NCI-H82 (cell line): ENCODE measurements around the gene P2RY2.

Experiments used
- DNase-seq: peaks from one replicate; lab custom pipeline; 2025; lab: John Stamatoyannopoulos, UW

The P2RY2 gene

DNA sequence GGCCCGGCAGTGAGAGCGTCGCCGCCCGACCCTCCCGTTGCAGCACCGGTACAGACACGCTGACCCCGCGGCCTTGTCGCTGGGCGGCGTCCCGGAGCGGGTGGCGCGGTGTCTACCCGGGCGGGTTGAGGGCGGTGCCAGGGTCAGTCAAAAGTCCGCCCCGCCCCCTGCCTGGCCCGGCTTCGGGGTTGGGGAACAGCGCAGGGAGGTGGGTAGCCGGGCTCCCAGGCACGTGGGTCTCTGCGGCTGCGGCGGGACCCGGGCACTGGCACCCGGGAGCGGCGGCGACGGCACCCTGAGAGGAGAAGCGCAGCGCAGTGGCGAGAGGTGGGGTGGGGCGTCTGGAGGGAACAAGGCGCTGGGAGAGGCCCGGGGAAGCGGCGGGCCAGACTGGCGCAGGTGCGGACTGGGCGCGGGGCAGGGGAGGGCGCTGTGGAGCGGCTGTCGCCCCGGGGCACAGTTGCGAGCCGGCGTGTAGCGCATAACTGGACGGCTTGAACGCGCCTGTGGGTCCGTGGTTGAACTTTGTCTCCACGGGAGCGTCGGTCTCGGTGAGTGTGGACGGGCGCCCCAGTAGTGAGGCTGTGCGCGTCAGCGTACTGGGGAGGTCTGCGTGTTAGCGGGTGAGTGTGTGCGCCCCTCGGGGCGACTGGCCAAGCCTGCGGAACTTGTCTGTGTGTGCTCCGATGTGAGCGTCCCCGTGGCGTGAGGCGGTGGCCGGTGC is at the start of gene P2RY2:
Gene P2RY2 (plus strand): TSS at position 176 of the 724 bp plus-strand sequence. CDS start 15,879 bp downstream, outside the sequence.
- peak; percentile 69 for DNase-seq

DNA sequence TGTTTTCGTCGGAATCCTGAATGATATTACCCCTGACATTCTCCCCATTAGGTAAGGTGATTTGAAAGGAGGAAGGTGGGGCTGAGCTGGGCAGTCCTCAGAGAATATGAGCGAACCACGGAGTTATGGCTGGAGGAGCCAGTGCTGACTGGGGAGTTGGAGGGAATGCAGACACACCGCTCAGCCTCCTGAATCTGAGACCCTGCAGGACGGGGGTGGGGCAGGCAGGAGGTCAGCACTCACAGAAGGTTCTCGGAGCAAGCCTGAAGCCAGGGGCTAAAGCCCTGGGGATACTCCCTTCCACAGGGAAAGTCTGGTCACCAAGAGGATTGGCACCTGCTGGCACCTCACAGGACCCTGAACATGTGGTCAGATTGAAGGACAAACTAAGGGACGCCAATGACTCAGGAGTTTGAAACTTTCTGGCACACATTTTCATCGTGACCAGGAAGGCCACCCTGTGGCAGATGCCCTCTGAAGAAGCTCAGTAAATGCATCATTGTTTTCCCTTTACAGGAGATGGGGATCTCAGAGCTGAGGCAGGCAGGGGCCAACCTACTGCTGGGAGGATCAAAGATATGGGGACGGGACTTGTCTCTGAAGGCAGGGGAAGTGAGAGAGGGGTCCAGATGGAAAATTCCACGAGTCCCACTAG is 49.0 kb upstream of the P2RY2 start:
- no peak for DNase-seq

DNA sequence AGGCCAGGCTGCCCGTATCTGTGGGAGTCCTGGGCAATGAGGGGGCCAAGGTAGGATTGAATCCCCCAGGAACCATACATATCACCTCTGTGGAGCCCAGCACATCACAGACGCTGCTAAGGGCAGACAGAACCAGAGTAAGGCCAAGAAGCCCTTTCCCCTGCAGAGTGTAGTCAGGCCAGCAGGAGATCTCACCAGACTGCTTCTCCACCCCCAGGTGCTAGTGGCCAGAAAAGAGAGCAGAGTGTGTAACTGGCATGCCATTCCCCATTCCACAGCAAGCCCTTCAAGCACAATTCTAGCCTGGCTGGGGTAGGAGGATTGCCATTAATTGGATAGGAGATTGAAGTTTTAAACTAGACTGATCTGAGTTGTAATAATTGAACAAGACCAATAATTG is 47.9 kb upstream of the P2RY2 start:
- peak; percentile 4 for DNase-seq

DNA sequence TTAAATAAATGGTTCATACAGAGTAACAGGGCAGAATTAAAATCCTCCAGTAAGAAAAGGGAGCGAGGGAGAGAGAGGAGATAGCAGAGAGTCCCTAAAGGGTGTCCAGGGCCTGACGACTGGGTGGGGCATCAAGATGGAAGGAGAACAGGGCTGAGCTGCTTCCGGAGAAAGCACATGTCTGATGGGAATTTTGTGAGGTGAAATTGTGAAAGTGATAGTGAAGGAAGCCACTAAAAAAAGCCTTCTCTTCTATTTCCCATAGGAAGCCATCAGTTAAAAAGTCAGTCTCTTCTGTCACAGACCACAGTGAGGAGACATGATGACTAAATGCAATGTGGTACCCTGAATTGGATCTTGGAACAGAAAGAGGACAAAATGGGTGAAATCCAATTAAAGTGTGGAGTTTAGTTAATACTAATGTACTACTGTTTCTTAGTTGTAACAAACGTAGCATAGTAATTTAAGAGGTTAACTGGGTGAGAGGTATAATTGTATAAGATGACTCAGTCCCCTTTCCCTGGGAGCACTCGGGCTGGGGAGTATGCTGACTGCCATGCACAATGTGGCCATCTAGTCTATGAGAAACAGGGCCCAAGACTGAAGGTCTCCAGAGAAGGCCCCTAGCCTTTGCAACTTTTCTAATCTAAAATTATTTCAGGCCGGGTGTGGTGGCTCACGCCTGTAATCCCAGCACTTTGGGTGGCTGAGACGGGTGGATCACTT is 46.5 kb upstream of the P2RY2 start:
- DNase-seq = no peak

DNA sequence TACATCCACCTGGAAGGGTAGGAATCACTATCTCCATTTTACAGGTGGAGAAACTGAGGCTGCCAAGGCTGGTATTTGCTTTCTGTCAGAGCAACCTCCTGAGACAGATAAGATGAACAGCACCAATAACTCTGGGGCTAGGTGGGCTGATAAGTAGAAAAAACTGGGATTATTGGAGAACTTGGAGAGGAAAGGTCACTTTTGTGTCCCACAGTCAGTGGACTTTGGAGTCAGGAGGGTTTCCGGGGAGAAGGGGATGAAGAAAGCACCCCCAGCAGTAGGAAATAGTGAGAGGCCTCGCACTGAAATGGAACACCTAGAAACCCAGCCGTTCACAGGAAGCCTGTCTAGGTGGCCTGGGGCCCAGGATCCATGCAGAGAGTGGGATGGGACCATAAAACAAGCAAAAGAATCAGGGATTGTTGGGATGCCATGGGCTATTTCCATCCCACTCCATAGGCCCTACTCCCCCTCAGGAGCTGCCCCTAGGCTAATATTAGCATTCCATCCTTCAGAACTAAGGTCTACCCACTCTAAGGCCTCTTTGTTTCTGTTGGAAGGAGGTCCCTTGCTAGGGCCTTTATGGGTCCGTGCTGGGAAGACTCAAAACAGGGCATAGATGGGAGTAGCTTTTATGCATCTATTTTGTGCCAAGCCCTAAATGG is 45.0 kb upstream of the P2RY2 start:
- no peak for DNase-seq

DNA sequence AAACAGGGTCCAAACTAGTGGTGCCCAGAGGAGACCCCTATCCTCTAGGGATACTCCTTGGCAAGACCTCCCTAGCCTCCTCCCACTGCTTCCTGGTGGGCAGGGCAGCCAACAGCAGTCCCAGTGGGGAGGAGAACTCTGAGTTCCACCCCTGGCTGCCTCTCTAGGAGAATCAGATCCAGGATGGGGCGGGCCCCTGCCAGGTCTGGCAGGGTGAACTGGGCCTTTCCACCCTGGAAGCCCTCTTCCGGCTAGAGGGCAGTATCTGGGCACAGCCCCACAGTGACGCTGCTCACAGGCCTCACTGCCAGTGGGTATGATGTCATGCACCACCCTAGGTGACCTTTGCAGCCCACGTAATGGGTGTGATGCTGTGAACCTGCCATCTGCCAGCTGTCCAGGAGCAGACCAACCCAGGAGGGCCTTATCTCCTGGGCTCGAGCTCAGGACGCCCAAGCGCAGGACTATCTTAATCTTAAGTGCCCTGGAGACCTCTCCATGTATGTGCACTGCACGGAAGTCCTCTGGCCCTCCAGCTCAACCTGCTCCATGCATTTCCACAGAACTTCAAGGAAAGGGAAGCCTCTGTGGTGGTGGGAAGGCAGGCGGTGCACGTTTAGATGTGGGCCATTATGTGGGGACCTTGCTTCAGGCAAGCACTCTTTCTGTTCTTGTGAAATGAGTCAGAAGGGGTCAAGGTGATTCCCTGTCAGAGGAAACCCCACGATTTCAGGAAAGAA is 44.2 kb upstream of the P2RY2 start:
- DNase-seq = no peak

DNA sequence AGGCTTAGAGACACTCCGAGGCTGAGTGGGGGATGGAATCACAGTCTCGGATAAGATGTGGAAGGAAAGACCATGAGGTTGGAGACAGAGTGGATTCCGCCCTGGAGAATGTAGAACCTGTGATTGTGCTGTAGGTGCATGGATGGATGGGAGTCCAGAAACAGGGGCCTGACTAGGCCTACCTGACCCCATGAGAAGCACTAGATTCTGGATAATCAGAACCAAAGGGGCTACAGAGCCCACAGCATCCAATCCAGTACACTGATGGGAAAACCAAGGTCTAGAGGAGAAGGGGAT is 43.6 kb upstream of the P2RY2 start:
- DNase-seq = no peak

DNA sequence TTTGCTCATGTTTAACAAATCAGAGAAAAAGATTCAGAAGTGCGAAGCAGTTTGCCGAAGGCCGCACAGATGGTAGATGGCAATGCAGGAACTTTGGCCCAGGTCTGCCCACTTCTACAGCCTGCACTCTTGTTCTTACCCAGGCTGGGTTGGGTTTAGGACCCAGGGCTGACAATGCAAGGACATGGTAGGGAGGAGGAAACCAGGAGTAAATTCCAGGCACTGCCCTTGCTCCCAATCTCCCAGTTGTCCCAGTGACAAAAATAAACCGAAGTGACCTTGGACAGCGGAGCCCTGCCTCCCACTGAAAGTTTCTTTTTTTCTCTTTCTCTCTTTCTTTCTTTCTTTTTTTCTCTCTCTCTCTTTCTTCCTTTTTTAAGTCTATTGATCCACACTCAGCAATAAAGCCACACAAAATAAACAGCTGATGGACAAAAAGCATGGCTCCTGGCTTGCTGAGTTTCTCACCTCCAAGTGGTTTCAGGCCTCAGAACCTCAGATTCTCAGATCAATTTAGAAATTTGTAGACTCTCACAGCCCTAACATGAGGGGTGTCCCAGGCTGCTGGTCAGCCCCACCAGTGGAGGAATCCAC is 42.4 kb upstream of the P2RY2 start:
- no peak for DNase-seq

DNA sequence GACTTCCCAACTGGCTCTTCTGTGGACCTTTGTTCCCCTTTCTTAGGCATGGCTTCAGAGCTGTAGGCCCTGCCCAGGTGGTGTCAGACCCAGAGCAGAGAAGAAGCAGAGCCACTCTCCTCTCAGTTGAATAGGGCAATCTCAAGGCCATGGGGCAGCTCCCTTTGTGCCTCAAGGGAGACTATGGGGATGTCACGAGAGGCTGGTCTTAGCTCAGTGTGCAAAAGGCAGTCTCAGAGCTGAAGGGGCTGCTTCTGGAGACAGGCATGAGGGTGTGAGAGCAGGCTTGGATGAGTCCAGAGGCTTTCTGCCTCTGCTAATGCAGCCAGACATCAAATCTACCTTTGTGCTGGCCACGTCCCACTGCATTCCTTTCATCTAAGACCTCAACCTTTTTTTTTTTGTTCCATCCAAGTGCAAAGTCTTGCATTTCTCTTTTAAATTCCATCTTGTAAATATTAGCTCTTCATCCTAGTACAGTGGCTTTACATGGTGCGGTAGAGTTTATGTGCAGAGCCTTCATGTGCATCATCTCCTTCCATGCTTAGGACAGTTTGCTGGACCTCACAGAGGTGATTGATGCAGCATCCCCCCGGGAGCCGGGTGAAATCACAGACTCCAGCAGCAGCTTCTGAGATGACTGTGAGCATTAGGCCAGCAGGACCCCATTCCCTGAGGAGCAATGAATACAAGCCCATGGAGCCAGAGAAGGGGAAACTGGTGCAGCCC is 41.8 kb upstream of the P2RY2 start:
- DNase-seq = no peak

DNA sequence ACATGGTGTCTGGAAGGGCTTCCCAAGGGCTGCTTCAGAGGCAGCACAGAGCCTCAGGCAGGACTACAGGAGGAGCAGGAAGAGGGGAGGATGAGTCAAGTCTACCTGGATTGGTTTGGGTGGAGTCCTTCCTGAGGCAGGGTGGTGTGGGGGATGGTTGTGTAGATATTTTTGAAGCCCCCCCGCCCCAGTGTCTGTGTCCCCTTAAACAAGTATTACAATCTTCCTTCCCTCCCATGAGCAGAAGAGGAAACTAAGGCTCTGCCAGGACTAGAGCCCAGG is 41.3 kb upstream of the P2RY2 start:
- DNase-seq = no peak

DNA sequence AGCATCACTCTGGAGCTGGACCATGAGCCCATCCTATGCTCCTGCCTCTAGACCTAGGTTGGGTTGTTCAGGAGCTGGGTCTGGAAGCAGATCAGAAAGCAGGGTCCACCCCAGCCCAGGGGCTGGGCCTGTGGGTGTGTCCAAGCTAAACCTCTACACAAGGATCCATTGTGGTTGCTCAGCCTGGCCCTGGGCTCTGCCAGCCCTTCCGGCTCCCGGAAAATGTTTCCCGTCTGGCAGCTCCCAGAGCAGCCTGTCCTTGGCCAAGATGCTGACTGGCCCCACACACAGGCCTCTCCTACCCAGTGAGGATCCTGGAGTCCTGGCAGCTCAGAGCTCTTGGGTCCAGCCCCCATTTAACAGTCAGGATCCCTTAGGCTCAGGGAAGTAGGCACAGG is 40.7 kb upstream of the P2RY2 start:
- DNase-seq = no peak

DNA sequence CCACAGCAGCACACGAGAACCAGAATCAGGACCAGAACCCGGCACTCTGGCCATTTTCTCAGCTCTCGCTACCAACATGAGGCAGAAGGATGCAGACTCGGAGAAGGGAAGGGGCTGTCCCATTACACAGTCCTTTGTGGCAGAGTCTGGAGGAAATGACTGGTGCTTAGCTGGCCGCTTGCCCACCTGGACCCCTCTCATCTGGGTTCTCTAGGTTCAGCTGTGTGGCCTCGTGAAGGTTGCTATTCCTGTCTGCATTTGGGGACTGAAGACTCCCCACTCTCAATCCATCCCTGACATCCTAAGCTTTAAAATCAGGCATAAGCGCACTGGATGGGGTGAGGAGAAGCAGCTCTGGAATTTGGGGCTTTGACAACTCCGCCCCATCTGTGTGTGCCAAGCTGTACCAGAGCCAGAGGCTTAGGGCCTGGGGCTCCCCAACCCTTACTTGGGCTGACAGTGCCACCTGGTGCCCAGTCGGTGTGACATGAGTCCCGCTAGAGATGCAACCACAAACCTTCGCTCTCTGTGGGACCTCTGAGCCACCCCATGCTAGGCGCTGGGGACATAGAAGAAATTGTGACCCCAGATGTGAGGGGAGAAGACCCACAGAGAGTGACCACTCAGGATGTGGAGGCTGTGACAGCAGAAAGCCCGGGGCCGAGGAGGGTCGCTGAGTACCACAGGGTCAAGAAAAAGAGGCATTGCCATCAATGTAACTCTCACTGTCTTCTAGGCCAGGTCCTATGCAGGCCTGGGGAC is 40.1 kb upstream of the P2RY2 start:
- peak; percentile 79 for DNase-seq

DNA sequence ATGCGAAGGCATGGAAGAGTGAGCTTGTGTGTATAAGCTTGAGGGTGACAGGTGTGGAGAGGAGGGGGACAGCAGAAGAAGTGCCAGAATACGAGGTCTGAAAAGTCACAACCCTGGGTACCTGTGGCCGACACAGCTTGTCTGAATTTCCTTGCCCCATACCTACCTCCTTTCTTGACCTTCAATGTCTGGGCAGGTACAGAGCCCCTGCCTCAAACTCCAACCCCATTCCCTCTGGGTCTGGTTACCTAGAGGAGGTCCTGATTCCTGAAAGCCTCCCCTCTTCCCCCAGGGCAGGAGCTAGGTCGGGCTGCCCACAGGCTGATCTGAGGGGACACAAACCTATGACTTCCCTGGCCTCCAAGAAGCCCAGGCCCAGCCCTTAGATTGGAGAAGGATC is 39.4 kb upstream of the P2RY2 start:
- no peak for DNase-seq

DNA sequence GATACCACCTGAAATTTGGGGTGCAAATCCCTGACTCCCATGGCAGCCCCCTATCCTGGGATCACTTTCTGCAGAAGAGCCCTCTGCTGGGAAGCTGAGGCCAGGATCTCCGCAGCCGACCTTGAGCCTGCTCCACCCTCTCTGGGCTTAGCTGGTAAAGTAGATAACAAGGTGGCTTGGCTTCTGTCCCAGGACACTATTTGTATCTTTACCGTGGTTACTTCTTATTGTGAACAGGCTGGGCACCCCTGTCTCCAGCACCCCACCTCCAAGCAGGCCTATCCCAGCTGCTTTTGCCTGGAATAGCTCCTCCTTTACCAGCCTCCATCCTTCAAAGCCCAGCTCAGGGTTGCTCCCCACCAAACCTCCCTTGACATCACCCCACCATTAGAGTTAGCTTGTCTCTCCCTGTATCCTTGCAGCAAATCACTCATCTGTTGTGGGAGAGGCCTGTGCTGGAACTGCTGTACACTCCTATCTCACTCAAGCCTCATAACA is 35.2 kb upstream of the P2RY2 start:
- DNase-seq = no peak

DNA sequence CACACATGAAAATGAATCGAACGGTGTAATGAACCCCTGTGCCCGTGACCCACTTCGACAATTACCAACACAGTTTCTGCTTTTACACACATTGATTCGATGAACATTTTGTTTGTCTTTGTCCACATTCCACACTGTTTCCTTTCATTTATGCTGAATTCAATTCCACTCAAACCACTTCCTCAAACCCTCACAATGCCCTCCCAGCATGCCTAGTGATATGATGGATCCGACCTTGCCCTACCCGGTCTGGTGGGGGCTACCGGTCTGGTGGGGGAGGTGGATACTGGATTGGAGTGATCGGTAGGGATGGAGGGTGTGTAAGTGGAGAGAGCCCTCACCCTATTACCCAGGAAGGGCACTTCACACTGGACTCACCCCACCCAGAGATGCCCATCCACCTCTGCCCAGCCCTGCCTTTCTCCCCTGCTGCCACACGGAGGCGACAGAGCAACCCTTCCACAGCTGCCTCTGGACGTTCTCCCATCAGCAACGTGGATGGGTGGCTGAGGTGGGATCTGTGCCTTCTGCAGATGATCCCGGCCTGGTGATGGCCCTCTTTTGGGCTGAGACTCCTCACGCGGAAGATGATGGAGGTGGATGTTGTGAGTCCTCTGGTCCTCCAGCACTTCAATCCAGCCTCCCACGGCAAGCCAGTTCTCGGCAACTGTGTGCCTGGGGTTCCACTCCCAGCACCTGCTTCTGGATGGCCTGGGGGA is 33.0 kb upstream of the P2RY2 start:
- peak; percentile 80 for DNase-seq

DNA sequence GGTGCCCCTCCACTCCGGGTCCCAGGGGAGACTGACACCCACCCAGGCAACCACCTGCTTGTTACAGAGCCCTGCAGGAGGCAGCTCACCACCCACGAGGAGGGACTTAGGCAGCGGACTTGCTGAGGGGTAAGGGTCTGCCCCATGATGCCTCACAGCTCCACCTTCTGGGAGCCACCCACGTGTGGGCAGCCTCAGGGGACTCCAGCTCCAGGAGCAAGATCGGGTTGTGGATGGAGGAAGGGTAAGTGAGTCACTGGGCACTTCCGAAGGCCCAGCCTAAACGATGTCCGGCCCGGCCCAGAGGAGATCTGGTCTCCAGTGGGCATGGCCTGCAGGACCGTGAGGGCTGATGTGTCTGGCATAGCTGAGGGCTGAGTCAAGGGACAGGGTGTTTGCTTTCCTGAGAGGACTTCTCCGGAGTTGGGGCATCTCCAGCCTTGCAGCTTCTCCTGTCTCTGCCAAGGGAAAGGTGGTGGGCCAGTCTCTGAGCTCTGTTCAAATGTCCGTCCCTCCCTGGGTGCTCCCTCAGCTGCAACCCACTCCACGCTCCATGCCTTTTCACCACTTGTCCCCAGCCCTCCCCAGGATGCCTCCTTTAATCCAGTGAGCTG is 32.3 kb upstream of the P2RY2 start:
- no peak for DNase-seq

DNA sequence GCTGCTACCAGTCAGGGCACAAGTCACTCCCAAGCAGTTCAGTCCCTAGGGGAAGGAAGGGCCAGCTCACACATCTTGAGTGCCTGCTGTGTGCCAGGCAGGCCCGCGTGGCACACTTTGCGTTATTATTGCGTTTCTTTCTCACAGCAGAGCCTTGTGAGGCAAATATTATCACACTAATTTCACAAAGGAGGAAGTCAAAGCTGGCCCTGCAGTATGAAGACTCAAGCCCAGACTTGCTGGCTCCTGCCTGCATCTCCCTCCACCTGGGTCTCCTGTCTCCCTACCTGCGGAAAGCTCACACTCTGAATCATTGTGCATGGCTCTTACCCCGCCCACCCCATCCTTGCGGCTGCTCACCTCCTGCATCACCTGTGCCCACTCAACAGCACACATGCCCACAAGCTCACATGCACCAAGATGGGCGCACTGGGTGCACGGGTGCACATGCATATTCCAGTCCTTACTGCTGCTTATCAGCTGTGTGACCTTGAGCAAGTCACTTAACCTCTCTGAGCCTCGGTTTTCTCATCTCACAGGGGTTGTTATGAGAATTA is 31.7 kb upstream of the P2RY2 start:
- DNase-seq = no peak

DNA sequence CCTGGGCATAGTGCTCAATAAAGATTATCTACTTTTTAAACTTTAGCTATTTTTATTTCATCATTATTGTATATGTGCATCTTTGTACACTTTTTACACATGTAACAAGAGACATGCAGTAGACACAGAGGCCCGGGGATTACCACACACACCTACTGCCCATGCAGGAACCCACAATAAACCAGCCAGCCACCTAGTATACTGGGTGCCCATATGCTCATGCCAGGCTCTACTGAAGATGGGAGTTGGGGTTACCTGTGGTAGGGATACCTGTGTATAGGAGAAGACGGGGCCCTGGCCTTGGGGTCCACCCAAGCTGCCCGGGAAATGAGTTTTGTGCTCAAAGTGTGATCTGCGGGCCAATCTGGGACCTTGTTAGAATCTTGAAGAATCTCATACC is 31.2 kb upstream of the P2RY2 start:
- no peak for DNase-seq

DNA sequence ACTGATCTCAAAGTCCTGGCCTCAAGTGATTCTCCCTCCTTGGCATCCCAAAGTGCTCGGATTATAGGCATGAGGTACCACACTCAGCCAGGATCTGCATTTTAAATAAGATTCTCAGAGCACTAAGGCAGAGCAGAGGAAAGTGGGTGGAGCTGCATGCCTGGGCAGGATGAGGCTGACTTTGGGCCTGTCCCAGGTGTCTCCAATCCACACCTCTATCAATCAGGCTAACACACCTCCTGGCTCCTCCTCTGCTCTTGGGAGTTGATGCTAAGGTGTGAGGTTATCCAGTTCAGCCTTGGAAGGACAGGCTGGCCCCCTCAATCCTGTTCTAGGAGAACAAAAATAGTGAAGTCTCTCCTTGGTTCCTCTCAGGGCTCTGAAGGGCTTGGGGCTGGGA is 30.2 kb upstream of the P2RY2 start:
- DNase-seq = no peak
